Measurements from ENCODE around the gene PRMT9. TPM values are rescaled to one million over a fixed set of nuclear protein-coding genes. Genes with fewer than 3 reads are reported as not detected.

The PRMT9 gene
- total and polyA plus RNA-seq, 2 of the 4 experiments (the other 2 are of a cell fraction), result 5.0 to 14.2 TPM

- Histone ChIP-seq H3K27me3 (ENCODE audit: control insufficient read depth, insufficient read depth, low read length) (no peaks in the 10 kb centered on the region), H4K20me1 (ENCODE audit: insufficient read depth, low read length) (no peaks in the 10 kb centered on the region), H4K5ac (ENCODE audit: low read depth, low read length) (no peak overlapping the region), H2AK9ac (replicated peaks; ENCODE audit: low read depth, low read length, poor library complexity) (no peak overlapping the region), H2AFZ (replicated peaks; ENCODE audit: low read length, poor library complexity) (no peak overlapping the region), H3K18ac (ENCODE audit: low read depth, low read length) (no peak overlapping the region), H4K91ac (ENCODE audit: insufficient read depth, low read depth, low read length) (no peak overlapping the region), H2BK15ac (ENCODE audit: low read depth, low read length) (no peak overlapping the region), H3K56ac (ENCODE audit: extremely low read depth, insufficient read depth, low read length) (no peak overlapping the region), H3K14ac (replicated peaks; ENCODE audit: low read depth, low read length) (no peak overlapping the region), H3K27ac (ENCODE audit: insufficient read depth, low read length) (no peak overlapping the region), H2BK5ac (ENCODE audit: low read depth, low read length, poor library complexity, severe bottlenecking) (no peak overlapping the region), H3K9me3 (ENCODE audit: control insufficient read depth, insufficient read depth, low read length) (no peaks in the 10 kb centered on the region), H4K8ac (ENCODE audit: low read depth in 2 of 2, low read length in 2 of 2) (no peak overlapping the region), H2BK20ac (ENCODE audit: low read depth, low read length) (no peak overlapping the region), H3K4me3 (ENCODE audit: insufficient read depth, low read depth, low read length) (no peak overlapping the region), H3K4me1 (ENCODE audit: control insufficient read depth, insufficient read depth, low read length) (no peaks in the 10 kb centered on the region), H3K23ac (ENCODE audit: low read depth, low read length) (no peak overlapping the region), H2AK5ac (ENCODE audit: low read depth, low read length) (no peak overlapping the region), H3K4me2 (ENCODE audit: low read depth, low read length) (no peak overlapping the region), H3K9ac (ENCODE audit: low read depth, low read length) (no peak overlapping the region), H2BK120ac (ENCODE audit: low read depth, low read length) (no peak overlapping the region), H3K79me1 (ENCODE audit: low read depth in 1 of 2, low read length in 2 of 2) (peaks cover 3% of the 10 kb centered on the region in 2 experiments; a peak in 2 of 4 replicates), H3K4ac (ENCODE audit: low read depth, low read length) (no peak overlapping the region), H3K9me1 (ENCODE audit: insufficient read depth, low read length) (no peaks in the 10 kb centered on the region), H3K36me3 (ENCODE audit: control insufficient read depth, insufficient read depth, low read length) (peaks cover 13% of the 10 kb centered on the region)
- in situ Hi-C loops (cut with MboI; ENCODE audit: low sequenced_read_pairs), result no loop called here
- no CpG with 5 or more reads among the region's 2 CpGs for WGBS, 2 experiments (ENCODE audit: extremely low coverage in 2 of 2, insufficient read length in 1 of 2)
- intact Hi-C loops (cut with micrococcal nuclease), result no loop called here
- no TSS peak for BruUV-seq (replicated peaks)
- CTCF ChIA-PET, result no interaction called here
- TF ChIP-seq SMC3 (IDR thresholded peaks at IDR 0.05; ENCODE audit: low read depth, low read length), result no peak
- TF ChIP-seq BHLHE40 (IDR thresholded peaks at IDR 0.05; ENCODE audit: low read depth, low read length), result no peak
- TF ChIP-seq NFE2L2 (IDR thresholded peaks at IDR 0.05; ENCODE audit: low read depth, low read length), result no peak
- no peak for TF ChIP-seq RFX5 (IDR thresholded peaks at IDR 0.05; ENCODE audit: low read depth, low read length)
- TF ChIP-seq POLR2A (IDR thresholded peaks at IDR 0.05; ENCODE audit: low read depth, low read length), result no peak
- TF ChIP-seq USF2 (IDR thresholded peaks at IDR 0.05; ENCODE audit: low read depth, low read length), result no peak
- no peak for TF ChIP-seq RAD21 (IDR thresholded peaks at IDR 0.05; ENCODE audit: low read length)
- DNase-seq (no peak), ATAC-seq (ENCODE audit: low read depth) (no peak)
- dilution Hi-C loops (cut with HindIII; ENCODE audit: low sequenced_read_pairs, unreplicated experiment), result no loop called here
- POLR2A ChIA-PET (ENCODE audit: unreplicated experiment), result no interaction called here
Measured at GRCh38 chr4:147655639-147656038, 28.3 kb downstream of the PRMT9 start.

Measured in IMR-90 (cell line).